OCI-LY7 (cell line): Measurements from ENCODE around the gene HSDL2.

Experiments used
- CTCF ChIP-seq: fragments of 200-600 bp; sonication (generic); conservative IDR thresholded peaks from 2 replicates; pipeline ENCODE4 v1.5.1; 2014; ENCODE audit warnings: mild to moderate bottlenecking, antibody characterized with exemption, low read length, moderate library complexity, mixed read lengths
- EZH2phosphoT487 ChIP-seq: fragments of 200-600 bp; sonication (generic); IDR thresholded peaks from 2 replicates; pipeline ENCODE4 v1.6.1; 2018; ENCODE audit warnings: low read depth, borderline replicate concordance, mild to moderate bottlenecking, mixed run types, antibody characterized with exemption, low read length, moderate library complexity, mixed read lengths

- no peak for TF ChIP-seq CTCF
- no peak for TF ChIP-seq EZH2phosphoT487
Observed at GRCh38 chr9:112341730-112342129, 38.2 kb upstream of the HSDL2 start.
